HuH-7 (cell line): ENCODE data around the gene CTSW.
"Not testable (repeated sequence)": the region's sequence is repeated elsewhere in the genome, so short reads cannot be mapped to it uniquely, and the experiment has no call there.

Source experiments
- DNase-seq: peaks from one replicate; pipeline ENCODE4 v3.0.0; 2011; ENCODE audit warnings: low spot score

CTSW gene

GRCh38 chr11:65879617-65880016 lies at the start of gene CTSW:
Gene CTSW, plus strand, starts transcription at chr11:65879837. Its CDS starts 18 bp downstream, at chr11:65879855.
- DNase-seq = no peak

- DNase-seq = not testable (repeated sequence)
These were observed 47.4 kb upstream of the CTSW start for GRCh38 chr11:65832231-65832630.

GRCh38 chr11:65833297-65834030 lies 46.2 kb upstream of the CTSW start, which contains the start of gene SNX32:
Gene SNX32, plus strand, starts transcription at chr11:65833963. Its CDS starts 103 bp downstream, at chr11:65834066.
- DNase-seq = peak; percentile 85

GRCh38 chr11:65834202-65834601 lies 45.4 kb upstream of the CTSW start:
- DNase-seq = no peak

GRCh38 chr11:65842144-65842543 lies 37.5 kb upstream of the CTSW start:
- no peak for DNase-seq

GRCh38 chr11:65843811-65844210 lies 35.8 kb upstream of the CTSW start:
- DNase-seq = no peak

GRCh38 chr11:65844231-65844872 lies 35.3 kb upstream of the CTSW start:
- no peak for DNase-seq

GRCh38 chr11:65847746-65848145 lies 31.9 kb upstream of the CTSW start:
- no peak for DNase-seq

- not testable (repeated sequence) for DNase-seq
These were observed 30.9 kb upstream of the CTSW start for GRCh38 chr11:65848693-65849092.

- DNase-seq = no peak
These were observed 30.3 kb upstream of the CTSW start for GRCh38 chr11:65849366-65849765.

GRCh38 chr11:65849771-65850216 lies 29.8 kb upstream of the CTSW start:
- DNase-seq = no peak

GRCh38 chr11:65850217-65851082 lies 29.2 kb upstream of the CTSW start:
- no peak for DNase-seq

GRCh38 chr11:65851083-65851579 lies 28.5 kb upstream of the CTSW start:
- no peak for DNase-seq

- no peak for DNase-seq
These were observed 27.7 kb upstream of the CTSW start for GRCh38 chr11:65851811-65852507.

GRCh38 chr11:65852508-65853245 lies 27.0 kb upstream of the CTSW start:
- no peak for DNase-seq

GRCh38 chr11:65853246-65853979 lies 26.2 kb upstream of the CTSW start:
- no peak for DNase-seq

GRCh38 chr11:65854161-65854592 lies 25.5 kb upstream of the CTSW start:
- no peak for DNase-seq

GRCh38 chr11:65854852-65855837 lies 24.5 kb upstream of the CTSW start:
- no peak for DNase-seq

GRCh38 chr11:65855927-65856363 lies 23.7 kb upstream of the CTSW start:
- no peak for DNase-seq
